Measurements from ENCODE around the gene HDHD5. TPM values are rescaled to one million over a fixed set of nuclear protein-coding genes. Genes with fewer than 3 reads are reported as not detected.

HDHD5 gene
- total and polyA plus RNA-seq, 10 of the 15 experiments (the other 5 are each of a cell fraction or from before 2014, with no cell fraction given): 1.7 to 68.0 (median 49.9) TPM

DNA sequence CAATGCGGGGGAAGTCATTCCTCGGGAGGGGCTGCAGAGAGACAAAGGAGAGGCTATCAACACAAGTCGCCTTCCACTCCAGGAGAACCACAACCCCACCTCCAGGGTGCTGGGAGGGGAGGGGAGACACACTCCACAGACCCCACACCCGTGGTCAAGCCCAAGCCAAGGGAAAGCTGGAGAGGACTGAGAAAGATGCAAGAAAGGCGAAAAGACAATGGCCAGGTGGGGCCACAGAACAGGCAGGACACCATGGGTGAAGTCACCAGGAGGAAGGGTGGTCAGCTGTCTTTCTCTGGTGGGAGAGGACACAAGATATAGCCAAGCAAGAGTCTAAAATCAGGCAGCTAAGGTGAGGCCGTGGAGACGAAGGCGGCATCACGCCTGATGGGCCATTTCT, 16.0 kb downstream of the HDHD5 start (continued):
- TF ChIP-seq, protein P1, sequence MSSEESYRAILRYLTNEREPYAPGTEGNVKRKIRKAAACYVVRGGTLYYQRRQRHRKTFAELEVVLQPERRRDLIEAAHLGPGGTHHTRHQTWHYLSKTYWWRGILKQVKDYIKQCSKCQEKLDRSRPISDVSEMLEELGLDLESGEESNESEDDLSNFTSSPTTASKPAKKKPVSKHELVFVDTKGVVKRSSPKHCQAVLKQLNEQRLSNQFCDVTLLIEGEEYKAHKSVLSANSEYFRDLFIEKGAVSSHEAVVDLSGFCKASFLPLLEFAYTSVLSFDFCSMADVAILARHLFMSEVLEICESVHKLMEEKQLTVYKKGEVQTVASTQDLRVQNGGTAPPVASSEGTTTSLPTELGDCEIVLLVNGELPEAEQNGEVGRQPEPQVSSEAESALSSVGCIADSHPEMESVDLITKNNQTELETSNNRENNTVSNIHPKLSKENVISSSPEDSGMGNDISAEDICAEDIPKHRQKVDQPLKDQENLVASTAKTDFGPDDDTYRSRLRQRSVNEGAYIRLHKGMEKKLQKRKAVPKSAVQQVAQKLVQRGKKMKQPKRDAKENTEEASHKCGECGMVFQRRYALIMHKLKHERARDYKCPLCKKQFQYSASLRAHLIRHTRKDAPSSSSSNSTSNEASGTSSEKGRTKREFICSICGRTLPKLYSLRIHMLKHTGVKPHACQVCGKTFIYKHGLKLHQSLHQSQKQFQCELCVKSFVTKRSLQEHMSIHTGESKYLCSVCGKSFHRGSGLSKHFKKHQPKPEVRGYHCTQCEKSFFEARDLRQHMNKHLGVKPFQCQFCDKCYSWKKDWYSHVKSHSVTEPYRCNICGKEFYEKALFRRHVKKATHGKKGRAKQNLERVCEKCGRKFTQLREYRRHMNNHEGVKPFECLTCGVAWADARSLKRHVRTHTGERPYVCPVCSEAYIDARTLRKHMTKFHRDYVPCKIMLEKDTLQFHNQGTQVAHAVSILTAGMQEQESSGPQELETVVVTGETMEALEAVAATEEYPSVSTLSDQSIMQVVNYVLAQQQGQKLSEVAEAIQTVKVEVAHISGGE (CRISPR knock-in tag; IDR thresholded peaks at IDR 0.05): no peak
- TF ChIP-seq PKNOX1 (IDR thresholded peaks at IDR 0.05) (no peak), CHD1 (IDR thresholded peaks at IDR 0.05; ENCODE audit: low read depth, low read length) (no peak)
- TF ChIP-seq, protein P2, sequence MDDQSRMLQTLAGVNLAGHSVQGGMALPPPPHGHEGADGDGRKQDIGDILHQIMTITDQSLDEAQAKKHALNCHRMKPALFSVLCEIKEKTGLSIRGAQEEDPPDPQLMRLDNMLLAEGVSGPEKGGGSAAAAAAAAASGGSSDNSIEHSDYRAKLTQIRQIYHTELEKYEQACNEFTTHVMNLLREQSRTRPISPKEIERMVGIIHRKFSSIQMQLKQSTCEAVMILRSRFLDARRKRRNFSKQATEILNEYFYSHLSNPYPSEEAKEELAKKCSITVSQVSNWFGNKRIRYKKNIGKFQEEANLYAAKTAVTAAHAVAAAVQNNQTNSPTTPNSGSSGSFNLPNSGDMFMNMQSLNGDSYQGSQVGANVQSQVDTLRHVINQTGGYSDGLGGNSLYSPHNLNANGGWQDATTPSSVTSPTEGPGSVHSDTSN (IDR thresholded peaks at IDR 0.05; ENCODE audit: insufficient replicate concordance, low read depth, low read length): no peak
